H1 (cell line): ENCODE measurements around the gene SPPL2B.
"Not testable (repeated sequence)": the region's sequence is repeated elsewhere in the genome, so short reads cannot be mapped to it uniquely, and the experiment has no call there.

Experiments
- EZH2 ChIP-seq: fragments of 200-600 bp; sonication (generic); IDR thresholded peaks from 2 replicates; pipeline ENCODE4 v1.7.1; 2012; ENCODE audit warnings: low read depth, mild to moderate bottlenecking, moderate library complexity, low read length, inconsistent platforms; ENCODE audit not compliant: severe bottlenecking
- HDAC2 ChIP-seq, 2 experiments: fragments of 300-600 bp in 1 of 2; sonication (generic) in 1 of 2; IDR thresholded peaks; 2 replicates each; pipeline ENCODE4 v1.6.1; 2011 to 2012; ENCODE audit warnings: low read depth in 2 of 2, low read length in 2 of 2, mild to moderate bottlenecking in 2 of 2, moderate library complexity in 2 of 2, borderline replicate concordance in 1 of 2, inconsistent platforms in 1 of 2
- MAFK ChIP-seq: IDR thresholded peaks from 2 replicates; pipeline ENCODE4 v1.6.1; 2012; ENCODE audit warnings: low read depth, mild to moderate bottlenecking, improper control_type of control experiment, low read length
- NRF1 ChIP-seq: IDR thresholded peaks from 2 replicates; pipeline ENCODE4 v1.6.1; 2011; ENCODE audit warnings: mild to moderate bottlenecking, low read depth, low read length, improper control_type of control experiment
- POLR2A ChIP-seq, 2 experiments: IDR thresholded peaks; 1 replicate in 1 of 2; 2 replicates in 1 of 2; pipeline ENCODE4 v1.6.1; 2011; ENCODE audit warnings: low read depth in 2 of 2, low read length in 2 of 2, mild to moderate bottlenecking in 2 of 2; ENCODE audit errors: control extremely low read depth in 1 of 2
- RAD21 ChIP-seq, 2 experiments: IDR thresholded peaks in 1 of 2; conservative IDR thresholded peaks in 1 of 2; 2 replicates each; pipeline ENCODE4 v1.6.1; 2011; ENCODE audit warnings: low read depth in 2 of 2, low read length in 2 of 2, improper control_type of control experiment in 1 of 2, inconsistent platforms in 1 of 2, mild to moderate bottlenecking in 1 of 2, moderate library complexity in 1 of 2
- RNF2 ChIP-seq: fragments of 200-900, 300-1000 bp; sonication (generic); IDR thresholded peaks from 2 replicates; pipeline ENCODE4 v1.7.1; 2016; ENCODE audit warnings: borderline replicate concordance, low read depth, mild to moderate bottlenecking, antibody characterized with exemption, low read length; ENCODE audit not compliant: poor library complexity, severe bottlenecking; ENCODE audit errors: missing control alignments
- TF ChIP-seq, protein P1 (sequence below), 3 experiments: IDR thresholded peaks; 1 replicate in 2 of 3; 2 replicates in 1 of 3; pipeline versions ENCODE4 v1.5.1 to v1.6.1; 2011; ENCODE audit warnings: low read length in 3 of 3, mild to moderate bottlenecking in 3 of 3, inconsistent platforms in 2 of 3, low read depth in 1 of 3, moderate library complexity in 1 of 3; ENCODE audit not compliant: insufficient read depth in 1 of 3; ENCODE audit errors: control extremely low read depth in 1 of 3
- TF ChIP-seq, protein P2 (sequence below): IDR thresholded peaks from 2 replicates; pipeline ENCODE4 v1.6.1; 2012; ENCODE audit warnings: inconsistent platforms

DNA sequence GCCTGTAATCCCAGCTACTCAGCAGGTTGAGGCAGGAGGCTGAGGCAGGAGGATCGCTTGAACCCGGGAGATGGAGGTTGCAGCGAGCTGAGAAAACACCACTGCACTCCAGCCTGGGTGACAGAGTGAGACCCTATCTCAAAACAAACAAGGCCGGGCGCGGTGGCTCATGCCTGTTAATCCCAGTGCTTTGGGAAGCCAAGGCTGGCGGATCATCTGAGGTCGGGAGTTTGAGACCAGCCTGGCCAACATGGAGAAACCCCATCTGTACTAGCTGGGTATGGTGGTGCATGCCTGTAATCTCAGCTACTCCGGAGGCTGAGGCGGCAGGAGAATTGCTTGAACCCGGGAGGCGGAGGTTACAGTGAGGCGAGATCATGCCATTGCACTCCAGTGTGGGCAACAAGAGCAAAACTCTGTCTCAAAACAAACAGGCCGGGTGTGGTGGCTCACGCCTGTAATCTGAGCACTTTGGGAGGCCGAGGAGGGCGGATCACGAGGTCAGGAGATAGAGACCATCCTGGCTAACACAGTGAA is 66.9 kb downstream of the SPPL2B start:
- TF ChIP-seq, protein P1, sequence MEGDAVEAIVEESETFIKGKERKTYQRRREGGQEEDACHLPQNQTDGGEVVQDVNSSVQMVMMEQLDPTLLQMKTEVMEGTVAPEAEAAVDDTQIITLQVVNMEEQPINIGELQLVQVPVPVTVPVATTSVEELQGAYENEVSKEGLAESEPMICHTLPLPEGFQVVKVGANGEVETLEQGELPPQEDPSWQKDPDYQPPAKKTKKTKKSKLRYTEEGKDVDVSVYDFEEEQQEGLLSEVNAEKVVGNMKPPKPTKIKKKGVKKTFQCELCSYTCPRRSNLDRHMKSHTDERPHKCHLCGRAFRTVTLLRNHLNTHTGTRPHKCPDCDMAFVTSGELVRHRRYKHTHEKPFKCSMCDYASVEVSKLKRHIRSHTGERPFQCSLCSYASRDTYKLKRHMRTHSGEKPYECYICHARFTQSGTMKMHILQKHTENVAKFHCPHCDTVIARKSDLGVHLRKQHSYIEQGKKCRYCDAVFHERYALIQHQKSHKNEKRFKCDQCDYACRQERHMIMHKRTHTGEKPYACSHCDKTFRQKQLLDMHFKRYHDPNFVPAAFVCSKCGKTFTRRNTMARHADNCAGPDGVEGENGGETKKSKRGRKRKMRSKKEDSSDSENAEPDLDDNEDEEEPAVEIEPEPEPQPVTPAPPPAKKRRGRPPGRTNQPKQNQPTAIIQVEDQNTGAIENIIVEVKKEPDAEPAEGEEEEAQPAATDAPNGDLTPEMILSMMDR (IDR thresholded peaks at IDR 0.05; ENCODE audit: control extremely low read depth in 1 of 3, insufficient read depth in 1 of 3, low read depth in 1 of 3, low read length in 3 of 3), result not testable (repeated sequence)
- not testable (repeated sequence) for TF ChIP-seq RNF2; NRF1; MAFK; EZH2; POLR2A (IDR thresholded peaks at IDR 0.05; ENCODE audit: control extremely low read depth in 1 of 2, low read depth in 2 of 2, low read length in 2 of 2); RAD21 (IDR thresholded peaks at IDR 0.05 in 1 of 2, conservative IDR thresholded peaks at IDR 0.05 in 1 of 2; ENCODE audit: low read depth in 2 of 2, low read length in 2 of 2); HDAC2 (IDR thresholded peaks at IDR 0.05; ENCODE audit: borderline replicate concordance in 1 of 2, low read depth in 2 of 2, low read length in 2 of 2)
- TF ChIP-seq, protein P2, sequence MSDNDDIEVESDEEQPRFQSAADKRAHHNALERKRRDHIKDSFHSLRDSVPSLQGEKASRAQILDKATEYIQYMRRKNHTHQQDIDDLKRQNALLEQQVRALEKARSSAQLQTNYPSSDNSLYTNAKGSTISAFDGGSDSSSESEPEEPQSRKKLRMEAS, result not testable (repeated sequence)
